ENCODE results near the gene GPAT2. TPM values are rescaled to one million over a fixed set of nuclear protein-coding genes. Genes with fewer than 3 reads are reported as not detected.
"Not testable (repeated sequence)": the region's sequence is repeated elsewhere in the genome, so short reads cannot be mapped to it uniquely, and the experiment has no call there.

Gene GPAT2
- total RNA-seq, 1 donor from 2014 or later: not detected

GRCh38 chr2:96049049-96049916 is 14.6 kb upstream of the GPAT2 start:
- not testable (repeated sequence) for H3K36me3 Mint-ChIP-seq (ENCODE audit: low read depth); DNase-seq (ENCODE audit: low spot score); H3K27ac Mint-ChIP-seq (ENCODE audit: unreplicated experiment); H3K9me3 Mint-ChIP-seq (ENCODE audit: low read depth); H3K4me3 Mint-ChIP-seq (ENCODE audit: unreplicated experiment); H3K4me1 Mint-ChIP-seq (ENCODE audit: low read depth); H3K27me3 Mint-ChIP-seq (ENCODE audit: low read depth)

- DNase-seq (ENCODE audit: low spot score); H3K4me1 Mint-ChIP-seq (ENCODE audit: low read depth); H3K36me3 Mint-ChIP-seq (ENCODE audit: low read depth); H3K9me3 Mint-ChIP-seq (ENCODE audit: low read depth); H3K27me3 Mint-ChIP-seq (ENCODE audit: low read depth); H3K27ac Mint-ChIP-seq (ENCODE audit: unreplicated experiment); H3K4me3 Mint-ChIP-seq (ENCODE audit: unreplicated experiment): not testable (repeated sequence)
Observed at GRCh38 chr2:96035554-96035953, 838 bp upstream of the GPAT2 start.

- H3K4me3 Mint-ChIP-seq (ENCODE audit: unreplicated experiment); H3K36me3 Mint-ChIP-seq (ENCODE audit: low read depth); H3K4me1 Mint-ChIP-seq (ENCODE audit: low read depth); H3K27ac Mint-ChIP-seq (ENCODE audit: unreplicated experiment); DNase-seq (ENCODE audit: low spot score); H3K9me3 Mint-ChIP-seq (ENCODE audit: low read depth); H3K27me3 Mint-ChIP-seq (ENCODE audit: low read depth): not testable (repeated sequence)
Observed at GRCh38 chr2:96033997-96034396, 719 bp downstream of the GPAT2 start.

GRCh38 chr2:96027725-96028325 is 6.9 kb downstream of the GPAT2 start:
- not testable (repeated sequence) for H3K9me3 Mint-ChIP-seq (ENCODE audit: low read depth); H3K4me1 Mint-ChIP-seq (ENCODE audit: low read depth); H3K4me3 Mint-ChIP-seq (ENCODE audit: unreplicated experiment); H3K27ac Mint-ChIP-seq (ENCODE audit: unreplicated experiment); DNase-seq (ENCODE audit: low spot score); H3K27me3 Mint-ChIP-seq (ENCODE audit: low read depth); H3K36me3 Mint-ChIP-seq (ENCODE audit: low read depth)

DNA sequence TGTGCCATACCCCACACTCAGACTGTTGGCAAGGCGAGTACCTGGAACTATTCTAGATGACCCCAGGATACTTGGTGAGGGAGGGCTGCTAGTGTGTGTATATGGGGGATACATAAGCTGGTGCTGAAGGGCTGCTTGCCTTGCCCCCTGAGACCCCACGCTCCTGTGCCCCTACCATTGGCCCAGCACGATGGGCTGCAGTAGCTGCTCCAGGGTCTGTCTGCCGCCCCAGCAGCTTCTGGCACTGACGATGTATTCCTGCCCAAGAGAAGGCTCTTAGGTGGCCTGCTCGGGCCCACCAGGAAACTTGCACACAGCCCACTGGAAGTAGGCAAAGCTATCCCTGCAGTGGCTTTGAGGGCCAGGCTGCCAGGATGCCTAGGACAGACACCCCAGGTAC is 9.0 kb downstream of the GPAT2 start:
- H3K27ac Mint-ChIP-seq (ENCODE audit: unreplicated experiment); H3K27me3 Mint-ChIP-seq (ENCODE audit: low read depth); H3K4me3 Mint-ChIP-seq (ENCODE audit: unreplicated experiment); DNase-seq (ENCODE audit: low spot score); H3K4me1 Mint-ChIP-seq (ENCODE audit: low read depth); H3K9me3 Mint-ChIP-seq (ENCODE audit: low read depth); H3K36me3 Mint-ChIP-seq (ENCODE audit: low read depth): not testable (repeated sequence)

GRCh38 chr2:96025194-96025492 is 9.6 kb downstream of the GPAT2 start:
- Mint-ChIP-seq H3K4me1 (ENCODE audit: low read depth) (no peaks in the 10 kb centered on the region), H3K36me3 (ENCODE audit: low read depth) (no peaks in the 10 kb centered on the region), H3K4me3 (ENCODE audit: unreplicated experiment) (no peak overlapping the region), H3K27ac (ENCODE audit: unreplicated experiment) (no peak overlapping the region), H3K9me3 (ENCODE audit: low read depth) (no peaks in the 10 kb centered on the region), H3K27me3 (ENCODE audit: low read depth) (no peaks in the 10 kb centered on the region)
- TF ChIP-seq CTCF (IDR thresholded peaks at IDR 0.05): no peak
- no peak for DNase-seq (ENCODE audit: low spot score)

- DNase-seq (ENCODE audit: low spot score): no peak
- Mint-ChIP-seq H3K4me3 (ENCODE audit: unreplicated experiment) (no peak overlapping the region), H3K27ac (ENCODE audit: unreplicated experiment) (no peak overlapping the region), H3K4me1 (ENCODE audit: low read depth) (no peaks in the 10 kb centered on the region), H3K9me3 (ENCODE audit: low read depth) (no peaks in the 10 kb centered on the region), H3K27me3 (ENCODE audit: low read depth) (no peaks in the 10 kb centered on the region), H3K36me3 (ENCODE audit: low read depth) (no peaks in the 10 kb centered on the region)
- TF ChIP-seq CTCF (IDR thresholded peaks at IDR 0.05): no peak
Observed at GRCh38 chr2:96024336-96025193, 10.2 kb downstream of the GPAT2 start.

GRCh38 chr2:96023701-96024100 is 11.0 kb downstream of the GPAT2 start:
- not testable (repeated sequence) for DNase-seq (ENCODE audit: low spot score); H3K27ac Mint-ChIP-seq (ENCODE audit: unreplicated experiment); H3K36me3 Mint-ChIP-seq (ENCODE audit: low read depth); H3K4me1 Mint-ChIP-seq (ENCODE audit: low read depth); H3K4me3 Mint-ChIP-seq (ENCODE audit: unreplicated experiment); H3K9me3 Mint-ChIP-seq (ENCODE audit: low read depth); H3K27me3 Mint-ChIP-seq (ENCODE audit: low read depth)
